AG04450 (cell line): ENCODE results near the gene BMPER. TPM values are rescaled to one million over a fixed set of nuclear protein-coding genes. Genes with fewer than 3 reads are reported as not detected.

ENCODE experiments used
- CTCF ChIA-PET: fragments of 300-600, 350-600 bp; formaldehyde crosslinking; extraction: SDS; loops from one replicate; lab custom pipeline; 2022; ENCODE audit warnings: antibody characterized with exemption, inconsistent platforms; lab: Charles Lee
- POLR2A ChIA-PET: fragments of 350-600 bp; formaldehyde crosslinking; extraction: SDS; loops from one replicate; lab custom pipeline; 2021; ENCODE audit warnings: antibody characterized with exemption, inconsistent platforms; lab: Yijun Ruan, JAX
- DNase-seq: peaks from one replicate; pipeline ENCODE4 v3.0.0-alpha.2; 2011; ENCODE audit warnings: low read depth, low spot score
- H3K27ac ChIP-seq: one replicate; pipeline ENCODE4 v1.5.1; 2012; ENCODE audit warnings: low read depth, low read length, control low read depth
- H3K27me3 ChIP-seq: one replicate; pipeline ENCODE4 v1.6.0; 2012; ENCODE audit warnings: low read length; ENCODE audit not compliant: control insufficient read depth, insufficient read depth
- H3K4me3 ChIP-seq: 2 replicates; pipeline ENCODE4 v1.5.1; 2011; ENCODE audit warnings: mild to moderate bottlenecking, low read depth, low read length, control low read depth
- H3K9me3 ChIP-seq: 2 replicates; pipeline ENCODE4 v1.5.1; 2012; ENCODE audit warnings: low read length; ENCODE audit not compliant: control insufficient read depth, insufficient read depth
- polyA minus RNA-seq: library from RNA; depleted of rRNA, polyadenylated mRNA; stranded (reverse); fragments of >200 nt; gene quantifications from 2 replicates; pipeline ENCODE4 v1.2.3, GENCODE V29; 2011; rRNA and poly(A)+ RNA removed
- polyA plus RNA-seq: library from polyadenylated mRNA; depleted of rRNA; stranded (reverse); fragments of >200 nt; gene quantifications from 2 replicates; pipeline ENCODE4 v1.2.3, GENCODE V29; 2011; rRNA removed
- TF ChIP-seq, protein P1 (sequence below): IDR thresholded peaks from 2 replicates; pipeline ENCODE4 v1.5.1; 2011; ENCODE audit warnings: low read depth, low read length, control low read depth, inconsistent platforms

The BMPER gene
- polyA plus RNA-seq, result 0.97 and 1.1 TPM in 2 replicates
- polyA minus RNA-seq, result 1.3 and 1.8 TPM in 2 replicates

DNA sequence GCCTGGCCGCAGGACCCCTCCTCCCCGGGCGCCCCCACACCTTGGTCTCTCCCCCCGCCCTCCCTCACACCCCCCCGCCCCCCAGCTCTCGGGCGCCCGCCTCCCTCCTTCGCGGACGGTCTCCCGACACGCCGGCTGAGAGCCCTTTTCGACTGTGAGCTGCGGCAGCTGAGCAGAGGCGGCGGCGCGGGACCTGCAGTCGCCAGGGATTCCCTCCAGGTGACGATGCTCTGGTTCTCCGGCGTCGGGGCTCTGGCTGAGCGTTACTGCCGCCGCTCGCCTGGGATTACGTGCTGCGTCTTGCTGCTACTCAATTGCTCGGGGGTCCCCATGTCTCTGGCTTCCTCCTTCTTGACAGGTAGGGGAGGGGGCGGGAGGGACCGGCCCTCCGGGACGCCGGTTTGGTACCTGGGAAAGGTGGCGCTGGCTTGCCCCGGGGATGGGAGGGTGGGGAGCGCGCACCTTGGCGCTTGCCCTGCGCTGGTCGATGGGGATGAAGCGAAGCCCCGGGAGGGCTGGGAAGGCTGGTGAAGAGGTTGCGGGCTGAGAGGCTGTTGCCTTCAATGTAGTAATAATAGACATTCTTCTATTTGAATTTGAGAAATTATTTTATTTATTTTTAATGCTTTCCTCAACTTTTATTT, at the start of gene BMPER:
Gene BMPER (plus strand): TSS at position 151 of the 644 bp plus-strand sequence. CDS start 75 bp downstream, at position 226.
- POLR2A ChIA-PET, result interaction anchor here (0.6 to 1.0 kb wide), 2 partner anchors 20 to 186 kb away, joined by 3 read pairs; no protein-coding TSS in a partner anchor
- TF ChIP-seq, protein P1, sequence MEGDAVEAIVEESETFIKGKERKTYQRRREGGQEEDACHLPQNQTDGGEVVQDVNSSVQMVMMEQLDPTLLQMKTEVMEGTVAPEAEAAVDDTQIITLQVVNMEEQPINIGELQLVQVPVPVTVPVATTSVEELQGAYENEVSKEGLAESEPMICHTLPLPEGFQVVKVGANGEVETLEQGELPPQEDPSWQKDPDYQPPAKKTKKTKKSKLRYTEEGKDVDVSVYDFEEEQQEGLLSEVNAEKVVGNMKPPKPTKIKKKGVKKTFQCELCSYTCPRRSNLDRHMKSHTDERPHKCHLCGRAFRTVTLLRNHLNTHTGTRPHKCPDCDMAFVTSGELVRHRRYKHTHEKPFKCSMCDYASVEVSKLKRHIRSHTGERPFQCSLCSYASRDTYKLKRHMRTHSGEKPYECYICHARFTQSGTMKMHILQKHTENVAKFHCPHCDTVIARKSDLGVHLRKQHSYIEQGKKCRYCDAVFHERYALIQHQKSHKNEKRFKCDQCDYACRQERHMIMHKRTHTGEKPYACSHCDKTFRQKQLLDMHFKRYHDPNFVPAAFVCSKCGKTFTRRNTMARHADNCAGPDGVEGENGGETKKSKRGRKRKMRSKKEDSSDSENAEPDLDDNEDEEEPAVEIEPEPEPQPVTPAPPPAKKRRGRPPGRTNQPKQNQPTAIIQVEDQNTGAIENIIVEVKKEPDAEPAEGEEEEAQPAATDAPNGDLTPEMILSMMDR, result no peak
- CTCF ChIA-PET, result interaction anchor here (0.6 to 4.7 kb wide), 14 partner anchors 10 to 1981 kb away, joined by 3 to 42 read pairs (median 6); no protein-coding TSS in a partner anchor
- H3K27me3 ChIP-seq, result no peaks in the 10 kb centered on the region
- H3K27ac ChIP-seq, result no peak within 1 kb of the TSS
- H3K4me3 ChIP-seq, result peak within 1 kb of the TSS; percentile 67
- no peaks in the 10 kb centered on the region; the same call in 1 of the 2 replicates for H3K9me3 ChIP-seq
- DNase-seq, result no peak

DNA sequence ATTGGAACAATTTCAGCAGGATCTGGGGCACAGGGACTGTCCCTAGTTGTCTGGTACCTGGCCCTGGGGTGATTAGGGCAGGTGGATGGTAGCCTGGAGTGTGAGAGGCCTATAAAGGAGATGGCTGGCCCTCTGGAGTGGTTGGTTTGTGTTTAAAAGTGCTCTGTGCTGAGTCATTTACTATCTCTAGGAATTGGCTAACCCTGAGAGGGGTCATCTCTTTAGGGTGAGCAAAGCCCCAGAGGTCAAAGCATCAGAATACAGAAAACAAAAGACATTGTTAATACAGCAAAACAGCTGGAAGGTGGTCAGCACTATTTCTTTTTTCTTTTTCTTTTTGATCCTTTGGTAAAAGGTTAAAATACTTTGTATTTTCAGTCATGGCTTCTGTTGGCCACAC, 43.4 kb upstream of the BMPER start:
- Histone ChIP-seq H3K4me3 (no peak overlapping the region), H3K9me3 (no peaks in the 10 kb centered on the region), H3K27me3 (no peaks in the 10 kb centered on the region), H3K27ac (no peak overlapping the region)
- DNase-seq, result no peak
- ChIA-PET CTCF (interaction anchor here (1.5 kb wide), 1 partner anchor 71 kb away, joined by 4 read pairs; no protein-coding TSS in a partner anchor), POLR2A (no interaction called here)
- TF ChIP-seq, protein P1, result no peak

DNA sequence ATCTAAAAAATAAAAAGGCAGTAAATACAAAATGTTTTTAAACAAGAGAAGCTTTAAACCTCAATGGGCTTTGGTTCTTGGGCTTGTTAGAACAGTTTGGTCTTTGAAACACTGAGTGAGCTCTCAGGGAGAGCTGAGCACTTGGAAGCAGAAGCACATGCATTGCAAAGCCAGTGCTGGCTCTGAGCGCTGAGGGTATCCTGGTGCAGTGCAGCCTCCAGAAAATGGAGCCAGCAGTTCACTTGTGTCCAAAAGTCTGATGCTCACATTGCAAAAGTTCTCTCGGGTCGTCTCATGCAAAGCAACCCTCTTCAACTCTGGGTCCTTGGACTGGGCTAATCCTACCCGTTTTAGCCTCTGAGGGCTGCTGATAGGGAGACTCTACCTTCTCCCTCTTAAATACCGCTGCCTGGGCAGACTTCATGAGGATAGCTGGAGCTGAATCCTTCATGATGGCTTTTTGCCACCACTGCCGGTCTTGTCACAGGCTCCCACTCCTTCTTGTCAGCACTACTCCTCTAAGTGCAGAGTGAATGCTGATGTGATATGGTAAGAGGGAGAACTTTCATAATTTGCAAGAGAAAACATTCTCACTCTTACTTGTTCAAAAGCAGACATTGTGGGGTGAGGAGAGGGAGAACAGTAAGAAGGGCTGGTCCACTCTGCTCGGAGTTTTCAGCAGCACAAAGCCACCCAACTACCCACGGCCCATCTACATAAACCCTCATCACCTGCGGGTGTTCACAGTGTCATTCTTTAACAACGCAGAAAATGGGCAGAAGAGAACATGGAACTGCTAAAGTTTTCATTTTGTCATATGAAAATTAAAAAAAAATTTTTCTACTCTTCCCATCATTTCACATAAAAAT, 42.2 kb upstream of the BMPER start:
- no peaks in the 10 kb centered on the region for H3K27me3 ChIP-seq
- H3K9me3 ChIP-seq, result no peaks in the 10 kb centered on the region
- H3K27ac ChIP-seq, result no peak overlapping the region
- H3K4me3 ChIP-seq, result no peak overlapping the region
- POLR2A ChIA-PET, result no interaction called here
- CTCF ChIA-PET, result interaction anchor here (1.1 to 1.5 kb wide), 2 partner anchors 32 to 69 kb away, joined by 4 to 7 read pairs; no protein-coding TSS in a partner anchor
- TF ChIP-seq, protein P1, result no peak
- no peak for DNase-seq

DNA sequence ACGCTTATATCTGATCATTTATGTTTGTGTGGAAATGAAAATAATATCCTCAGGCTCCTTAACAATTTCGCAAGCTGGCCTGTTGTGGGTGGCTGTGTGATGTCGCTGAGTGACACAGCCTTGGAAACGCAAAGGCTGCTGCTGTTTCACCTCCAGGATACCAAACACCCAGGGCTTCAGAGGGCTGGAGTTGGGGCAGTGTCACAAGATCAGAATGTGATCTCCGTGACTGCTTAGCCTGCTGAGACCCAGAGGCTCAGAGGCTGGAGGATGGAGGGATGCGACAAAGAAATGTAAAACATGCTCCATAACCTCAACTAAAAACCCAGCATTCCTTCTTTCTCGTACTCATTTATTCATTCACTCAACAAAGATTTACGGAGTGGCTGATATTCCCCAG, 37.2 kb upstream of the BMPER start:
- no peak for DNase-seq
- TF ChIP-seq, protein P1, result no peak
- ChIA-PET POLR2A (no interaction called here), CTCF (no interaction called here)
- Histone ChIP-seq H3K9me3 (no peaks in the 10 kb centered on the region), H3K27ac (no peak overlapping the region), H3K4me3 (no peak overlapping the region), H3K27me3 (no peaks in the 10 kb centered on the region)

DNA sequence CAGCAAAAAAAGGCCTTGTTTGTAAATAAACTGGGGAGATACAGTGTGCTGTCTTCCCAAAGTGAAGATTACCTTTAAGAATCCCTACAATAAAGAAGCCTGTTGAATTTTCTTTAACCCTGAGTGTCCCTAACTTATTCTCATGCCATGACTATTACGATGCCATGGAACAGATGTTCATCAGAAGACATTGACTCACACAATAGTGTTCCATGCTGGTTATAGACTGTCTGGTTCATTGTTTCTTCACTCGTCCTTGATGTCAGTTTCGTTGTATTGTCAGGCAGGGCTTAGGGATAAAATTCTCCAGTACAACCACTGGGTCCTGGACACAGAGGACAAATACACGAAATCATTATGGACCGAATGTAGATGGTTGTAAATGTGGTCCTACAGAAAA, 36.2 kb upstream of the BMPER start:
- POLR2A ChIA-PET, result no interaction called here
- TF ChIP-seq, protein P1, result no peak
- Histone ChIP-seq H3K4me3 (no peak overlapping the region), H3K9me3 (no peaks in the 10 kb centered on the region), H3K27ac (no peak overlapping the region), H3K27me3 (no peaks in the 10 kb centered on the region)
- no peak for DNase-seq
- CTCF ChIA-PET, result no interaction called here
